Activated T-cell treated with anti-CD3 and anti-CD28 coated beads for 4 hours (primary cell): Measurements from ENCODE around the gene ENGASE.
"Not testable (repeated sequence)": the region's sequence is repeated elsewhere in the genome, so short reads cannot be mapped to it uniquely, and the experiment has no call there.

ENCODE experiments used
- DNase-seq: peaks from one replicate; pipeline ENCODE4 v3.0.0-alpha.2; 2020

The ENGASE gene

GRCh38 chr17:79054200-79054960 lies 20.2 kb upstream of the ENGASE start:
- no peak for DNase-seq

GRCh38 chr17:79055197-79055596 lies 19.4 kb upstream of the ENGASE start:
- no peak for DNase-seq

GRCh38 chr17:79057737-79058385 lies 16.8 kb upstream of the ENGASE start:
- DNase-seq, result no peak

GRCh38 chr17:79062691-79063090 lies 11.9 kb upstream of the ENGASE start:
- no peak for DNase-seq

GRCh38 chr17:79064026-79064425 lies 10.6 kb upstream of the ENGASE start:
- no peak for DNase-seq

- peak; percentile 59 for DNase-seq
Observed at GRCh38 chr17:79065105-79065670, 9.4 kb upstream of the ENGASE start.

- no peak for DNase-seq
Observed at GRCh38 chr17:79066963-79067362, 7.7 kb upstream of the ENGASE start.

GRCh38 chr17:79070266-79070880 lies 4.3 kb upstream of the ENGASE start:
- DNase-seq, result no peak

GRCh38 chr17:79071161-79071740 lies 3.4 kb upstream of the ENGASE start:
- DNase-seq, result no peak

- no peak for DNase-seq
Observed at GRCh38 chr17:79072544-79072943, 2.1 kb upstream of the ENGASE start.

GRCh38 chr17:79073016-79073705 lies 1.5 kb upstream of the ENGASE start:
- no peak for DNase-seq

- DNase-seq, result no peak
Observed at GRCh38 chr17:79073706-79074088, 927 bp upstream of the ENGASE start.

- not testable (repeated sequence) for DNase-seq
Observed at GRCh38 chr17:79074121-79074648, 439 bp upstream of the ENGASE start.

GRCh38 chr17:79075446-79075750 lies 774 bp downstream of the ENGASE start:
- DNase-seq, result no peak

GRCh38 chr17:79075861-79076406 lies 1.3 kb downstream of the ENGASE start:
- DNase-seq, result no peak

- no peak for DNase-seq
Observed at GRCh38 chr17:79077587-79077986, 3.0 kb downstream of the ENGASE start.

GRCh38 chr17:79078476-79079190 lies 4.0 kb downstream of the ENGASE start:
- no peak for DNase-seq

- DNase-seq, result no peak
Observed at GRCh38 chr17:79079421-79080200, 5.0 kb downstream of the ENGASE start.

GRCh38 chr17:79080349-79080748 lies 5.7 kb downstream of the ENGASE start:
- DNase-seq, result no peak

GRCh38 chr17:79080761-79081290 lies 6.2 kb downstream of the ENGASE start:
- no peak for DNase-seq
